GM13977 (cell line): ENCODE data around the gene FMN1.

Source experiments
- DNase-seq: peaks from one replicate; pipeline ENCODE4 v3.0.0; 2012; ENCODE audit warnings: low spot score
- CTCF ChIP-seq: IDR thresholded peaks from 2 replicates; pipeline ENCODE4 v1.5.1; 2012; ENCODE audit warnings: mild to moderate bottlenecking, control low read depth; ENCODE audit not compliant: insufficient read depth; ENCODE audit errors: extremely low read depth, missing control alignments
- in situ Hi-C: fragments of 300-500 bp; cut with MboI; formaldehyde crosslinking; loops from one replicate; pipeline ENCODE4 v1.12.0; 2022; ENCODE audit warnings: low sequenced_read_pairs, low pct_unique_long_range_greater_than_20kb, mixed read lengths, inconsistent platforms; ENCODE audit not compliant: unreplicated experiment

Gene FMN1

GRCh38 chr15:32923176-32923575 lies 271.3 kb downstream of the FMN1 start:
- in situ Hi-C loops, result no loop called here
- no peak for DNase-seq
- no peak for TF ChIP-seq CTCF

GRCh38 chr15:32922541-32922940 lies 272.0 kb downstream of the FMN1 start:
- no peak for TF ChIP-seq CTCF

GRCh38 chr15:32919749-32920414 lies 274.6 kb downstream of the FMN1 start:
- in situ Hi-C loops, result no loop called here
- no peak for DNase-seq
- TF ChIP-seq CTCF, result no peak

More at GRCh38 chr15:32922541-32922940, 272.0 kb downstream of the FMN1 start:
- DNase-seq, result no peak
- in situ Hi-C loops, result no loop called here

GRCh38 chr15:32918547-32918946 lies 276.0 kb downstream of the FMN1 start:
- no peak for DNase-seq
- no peak for TF ChIP-seq CTCF
- in situ Hi-C loops, result no loop called here

- in situ Hi-C loops, result no loop called here
- no peak for TF ChIP-seq CTCF
Observed at GRCh38 chr15:32910839-32911238, 283.7 kb downstream of the FMN1 start.

GRCh38 chr15:32909431-32909830 lies 285.1 kb downstream of the FMN1 start:
- in situ Hi-C loops, result no loop called here
- no peak for TF ChIP-seq CTCF
- DNase-seq, result no peak

More at GRCh38 chr15:32910839-32911238, 283.7 kb downstream of the FMN1 start:
- DNase-seq, result no peak
